GM21717 (cell line): ENCODE results near the gene AMZ1.

ENCODE experiments used
- ATAC-seq: cut with Tn5 transposase; IDR thresholded peaks from one replicate; pipeline ENCODE4 v1.9.1; 2021; ENCODE audit warnings: mild to moderate bottlenecking, moderate library complexity; ENCODE audit not compliant: unreplicated experiment

The AMZ1 gene

GRCh38 chr7:2650451-2650850 is 37.6 kb upstream of the AMZ1 start:
- ATAC-seq = no peak

GRCh38 chr7:2651336-2651735 is 36.7 kb upstream of the AMZ1 start:
- no peak for ATAC-seq

GRCh38 chr7:2651847-2652735 is 35.9 kb upstream of the AMZ1 start:
- no peak for ATAC-seq

- ATAC-seq = no peak
Observed at GRCh38 chr7:2652736-2653060, 35.3 kb upstream of the AMZ1 start.

GRCh38 chr7:2654059-2654458 is 33.9 kb upstream of the AMZ1 start:
- ATAC-seq = no peak

GRCh38 chr7:2655870-2656614 is 32.0 kb upstream of the AMZ1 start:
- ATAC-seq = no peak

- no peak for ATAC-seq
Observed at GRCh38 chr7:2657208-2657607, 30.8 kb upstream of the AMZ1 start.

GRCh38 chr7:2657920-2658671 is 29.9 kb upstream of the AMZ1 start:
- no peak for ATAC-seq

- ATAC-seq = no peak
Observed at GRCh38 chr7:2658941-2659340, 29.1 kb upstream of the AMZ1 start.

GRCh38 chr7:2659556-2660358 is 28.2 kb upstream of the AMZ1 start:
- ATAC-seq = no peak

- no peak for ATAC-seq
Observed at GRCh38 chr7:2660359-2661095, 27.5 kb upstream of the AMZ1 start.

GRCh38 chr7:2661096-2661449 is 26.9 kb upstream of the AMZ1 start:
- no peak for ATAC-seq

GRCh38 chr7:2661602-2662272 is 26.3 kb upstream of the AMZ1 start:
- no peak for ATAC-seq

- no peak for ATAC-seq
Observed at GRCh38 chr7:2662273-2663120, 25.5 kb upstream of the AMZ1 start.

GRCh38 chr7:2663121-2663886 is 24.7 kb upstream of the AMZ1 start:
- no peak for ATAC-seq

- no peak for ATAC-seq
Observed at GRCh38 chr7:2663960-2664359, 24.0 kb upstream of the AMZ1 start.

- ATAC-seq = no peak
Observed at GRCh38 chr7:2665359-2665791, 22.6 kb upstream of the AMZ1 start.

- ATAC-seq = no peak
Observed at GRCh38 chr7:2666155-2666554, 21.8 kb upstream of the AMZ1 start.
